ENCODE data around the gene TSNAXIP1. TPM values are rescaled to one million over a fixed set of nuclear protein-coding genes. Genes with fewer than 3 reads are reported as not detected.

The TSNAXIP1 gene
- total and polyA plus RNA-seq, 9 of the 15 experiments (the other 6 are each of a cell fraction or from before 2014, with no cell fraction given): 0.03 to 0.24 (median 0.11) TPM; not detected in 4

- TF ChIP-seq, protein P1, sequence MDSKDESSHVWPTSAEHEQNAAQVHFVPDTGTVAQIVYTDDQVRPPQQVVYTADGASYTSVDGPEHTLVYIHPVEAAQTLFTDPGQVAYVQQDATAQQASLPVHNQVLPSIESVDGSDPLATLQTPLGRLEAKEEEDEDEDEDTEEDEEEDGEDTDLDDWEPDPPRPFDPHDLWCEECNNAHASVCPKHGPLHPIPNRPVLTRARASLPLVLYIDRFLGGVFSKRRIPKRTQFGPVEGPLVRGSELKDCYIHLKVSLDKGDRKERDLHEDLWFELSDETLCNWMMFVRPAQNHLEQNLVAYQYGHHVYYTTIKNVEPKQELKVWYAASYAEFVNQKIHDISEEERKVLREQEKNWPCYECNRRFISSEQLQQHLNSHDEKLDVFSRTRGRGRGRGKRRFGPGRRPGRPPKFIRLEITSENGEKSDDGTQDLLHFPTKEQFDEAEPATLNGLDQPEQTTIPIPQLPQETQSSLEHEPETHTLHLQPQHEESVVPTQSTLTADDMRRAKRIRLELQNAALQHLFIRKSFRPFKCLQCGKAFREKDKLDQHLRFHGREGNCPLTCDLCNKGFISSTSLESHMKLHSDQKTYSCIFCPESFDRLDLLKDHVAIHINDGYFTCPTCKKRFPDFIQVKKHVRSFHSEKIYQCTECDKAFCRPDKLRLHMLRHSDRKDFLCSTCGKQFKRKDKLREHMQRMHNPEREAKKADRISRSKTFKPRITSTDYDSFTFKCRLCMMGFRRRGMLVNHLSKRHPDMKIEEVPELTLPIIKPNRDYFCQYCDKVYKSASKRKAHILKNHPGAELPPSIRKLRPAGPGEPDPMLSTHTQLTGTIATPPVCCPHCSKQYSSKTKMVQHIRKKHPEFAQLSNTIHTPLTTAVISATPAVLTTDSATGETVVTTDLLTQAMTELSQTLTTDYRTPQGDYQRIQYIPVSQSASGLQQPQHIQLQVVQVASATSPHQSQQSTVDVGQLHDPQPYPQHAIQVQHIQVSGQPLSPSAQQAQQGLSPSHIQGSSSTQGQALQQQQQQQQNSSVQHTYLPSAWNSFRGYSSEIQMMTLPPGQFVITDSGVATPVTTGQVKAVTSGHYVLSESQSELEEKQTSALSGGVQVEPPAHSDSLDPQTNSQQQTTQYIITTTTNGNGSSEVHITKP (IDR thresholded peaks at IDR 0.05; ENCODE audit: partially characterized antibody): no peak
- TF ChIP-seq ZSCAN32 (CRISPR knock-in tag; IDR thresholded peaks at IDR 0.05) (peak; percentile 22; the same call in 1 of the 2 replicates), ZNF3 (CRISPR knock-in tag; IDR thresholded peaks at IDR 0.05) (no peak), RCOR1 (IDR thresholded peaks at IDR 0.05; ENCODE audit: borderline replicate concordance in 1 of 2, low read depth in 2 of 2, low read length in 2 of 2) (peak in 1 of 2 experiments; percentile 49; a peak in 1 of 4 replicates), MED1 (CRISPR knock-in tag; IDR thresholded peaks at IDR 0.05; ENCODE audit: borderline replicate concordance) (no peak), SNIP1 (IDR thresholded peaks at IDR 0.05; ENCODE audit: low read depth) (no peak), DDX20 (tag; IDR thresholded peaks at IDR 0.05; ENCODE audit: low read depth) (no peak), ZKSCAN1 (IDR thresholded peaks at IDR 0.05; ENCODE audit: low read depth, low read length) (no peak), HDAC3 (IDR thresholded peaks at IDR 0.05; ENCODE audit: borderline replicate concordance, partially characterized antibody) (no peak), SREBF2 (CRISPR knock-in tag; IDR thresholded peaks at IDR 0.05) (no peak), NFYB (IDR thresholded peaks at IDR 0.05; ENCODE audit: extremely low read depth, insufficient read length) (no peak), KAT7 (CRISPR knock-in tag; IDR thresholded peaks at IDR 0.05; ENCODE audit: borderline replicate concordance) (peak; percentile 96), NR3C1 (CRISPR knock-in tag; IDR thresholded peaks at IDR 0.05) (no peak), TRIM25 (IDR thresholded peaks at IDR 0.05; ENCODE audit: borderline replicate concordance) (no peak), SREBF1 (IDR thresholded peaks at IDR 0.05; ENCODE audit: borderline replicate concordance, low read depth, low read length) (no peak), ZNF133 (CRISPR knock-in tag; IDR thresholded peaks at IDR 0.05) (no peak), MTF1 (CRISPR knock-in tag; IDR thresholded peaks at IDR 0.05; ENCODE audit: borderline replicate concordance) (no peak)
- TF ChIP-seq, protein P2, sequence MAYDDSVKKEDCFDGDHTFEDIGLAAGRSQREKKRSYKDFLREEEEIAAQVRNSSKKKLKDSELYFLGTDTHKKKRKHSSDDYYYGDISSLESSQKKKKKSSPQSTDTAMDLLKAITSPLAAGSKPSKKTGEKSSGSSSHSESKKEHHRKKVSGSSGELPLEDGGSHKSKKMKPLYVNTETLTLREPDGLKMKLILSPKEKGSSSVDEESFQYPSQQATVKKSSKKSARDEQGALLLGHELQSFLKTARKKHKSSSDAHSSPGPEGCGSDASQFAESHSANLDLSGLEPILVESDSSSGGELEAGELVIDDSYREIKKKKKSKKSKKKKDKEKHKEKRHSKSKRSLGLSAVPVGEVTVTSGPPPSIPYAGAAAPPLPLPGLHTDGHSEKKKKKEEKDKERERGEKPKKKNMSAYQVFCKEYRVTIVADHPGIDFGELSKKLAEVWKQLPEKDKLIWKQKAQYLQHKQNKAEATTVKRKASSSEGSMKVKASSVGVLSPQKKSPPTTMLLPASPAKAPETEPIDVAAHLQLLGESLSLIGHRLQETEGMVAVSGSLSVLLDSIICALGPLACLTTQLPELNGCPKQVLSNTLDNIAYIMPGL (CRISPR knock-in tag; IDR thresholded peaks at IDR 0.05): peak; percentile 89; the same call in 1 of the 2 replicates
- TF ChIP-seq, protein P3, sequence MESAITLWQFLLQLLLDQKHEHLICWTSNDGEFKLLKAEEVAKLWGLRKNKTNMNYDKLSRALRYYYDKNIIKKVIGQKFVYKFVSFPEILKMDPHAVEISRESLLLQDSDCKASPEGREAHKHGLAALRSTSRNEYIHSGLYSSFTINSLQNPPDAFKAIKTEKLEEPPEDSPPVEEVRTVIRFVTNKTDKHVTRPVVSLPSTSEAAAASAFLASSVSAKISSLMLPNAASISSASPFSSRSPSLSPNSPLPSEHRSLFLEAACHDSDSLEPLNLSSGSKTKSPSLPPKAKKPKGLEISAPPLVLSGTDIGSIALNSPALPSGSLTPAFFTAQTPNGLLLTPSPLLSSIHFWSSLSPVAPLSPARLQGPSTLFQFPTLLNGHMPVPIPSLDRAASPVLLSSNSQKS (CRISPR knock-in tag; IDR thresholded peaks at IDR 0.05): no peak; the same call in 1 of the 2 replicates
Observed at GRCh38 chr16:67872631-67873434, 66.1 kb downstream of the TSNAXIP1 start, which contains the start of gene EDC4 (continued).

Data from K562 (cell line).